Panc1 (cell line): ENCODE data around the gene NR2E3. TPM values are rescaled to one million over a fixed set of nuclear protein-coding genes. Genes with fewer than 3 reads are reported as not detected.

Source experiments
- ATAC-seq: fragments of 200-7000 bp; cut with Tn5 transposase; 2 replicates; pipeline ENCODE4 v1.9.1; 2020; ENCODE audit warnings: mild to moderate bottlenecking, moderate library complexity
- BruUV-seq: library from RNA; stranded (reverse); fragments of 400-500 nt; replicated peaks from 2 replicates; lab custom pipeline; 2021; lab: Mats Ljungman, UMichigan
- CTCF ChIA-PET: fragments of 300-600 bp; sonication (Branson Sonifier 250); formaldehyde crosslinking; loops from one replicate; lab custom pipeline; 2022; ENCODE audit warnings: antibody characterized with exemption; lab: Charles Lee
- POLR2A ChIA-PET: fragments of 300-600 bp; sonication (Branson Sonifier 250); formaldehyde crosslinking; loops from one replicate; lab custom pipeline; 2022; ENCODE audit warnings: antibody characterized with exemption; lab: Charles Lee
- DNase-seq: peaks from one replicate; pipeline ENCODE4 v3.0.0-alpha.2; 2010; ENCODE audit warnings: low read depth, low spot score
- H3K27ac ChIP-seq: 2 replicates; pipeline ENCODE4 v1.5.1; 2011; ENCODE audit warnings: mild to moderate bottlenecking, low read length, inconsistent platforms
- H3K27me3 ChIP-seq: fragments of 200-500 bp; sonication (Bioruptor generic); 2 replicates; pipeline ENCODE4 v1.6.0; 2014; ENCODE audit warnings: low read length, inconsistent platforms; ENCODE audit not compliant: control insufficient read depth, insufficient read depth
- H3K36me3 ChIP-seq: fragments of 200-500 bp; sonication (Bioruptor generic); 2 replicates; pipeline ENCODE4 v1.5.1; 2014; ENCODE audit warnings: inconsistent platforms, mild to moderate bottlenecking, low read length, moderate library complexity; ENCODE audit not compliant: control insufficient read depth, insufficient read depth
- H3K4me1 ChIP-seq: 2 replicates; pipeline ENCODE4 v1.5.1; 2011; ENCODE audit warnings: inconsistent platforms, mild to moderate bottlenecking, low read length, moderate library complexity; ENCODE audit not compliant: control insufficient read depth, insufficient read depth
- H3K4me3 ChIP-seq, 2 experiments: 2 replicates each; pipeline ENCODE4 v1.5.1; 2011 to 2012; ENCODE audit warnings: low read depth in 2 of 2, low read length in 2 of 2, mild to moderate bottlenecking in 2 of 2, inconsistent platforms in 1 of 2, moderate library complexity in 1 of 2
- H3K9me3 ChIP-seq: fragments of 200-500 bp; sonication (Bioruptor generic); 2 replicates; pipeline ENCODE4 v1.5.1; 2014; ENCODE audit warnings: low read depth, mild to moderate bottlenecking, inconsistent platforms, low read length, moderate library complexity; ENCODE audit not compliant: control insufficient read depth, insufficient read depth
- CTCF ChIP-seq: fragments of 450-650 bp; IDR thresholded peaks from 2 replicates; pipeline ENCODE4 v1.5.1; 2017; ENCODE audit warnings: mild to moderate bottlenecking
- POLR2AphosphoS5 ChIP-seq: IDR thresholded peaks from 2 replicates; pipeline ENCODE4 v1.6.1; 2012; ENCODE audit warnings: mild to moderate bottlenecking, low read depth, low read length, moderate library complexity
- REST ChIP-seq, 2 experiments: IDR thresholded peaks; 2 replicates each; pipeline ENCODE4 v1.6.1; 2011 to 2012; ENCODE audit warnings: low read depth in 2 of 2, control low read depth in 1 of 2, low read length in 1 of 2, mild to moderate bottlenecking in 1 of 2, moderate library complexity in 1 of 2; ENCODE audit not compliant: insufficient read depth in 1 of 2
- SIN3A ChIP-seq: IDR thresholded peaks from 2 replicates; pipeline ENCODE4 v1.6.1; 2012; ENCODE audit warnings: low read depth, mild to moderate bottlenecking, low read length, moderate library complexity, borderline replicate concordance; ENCODE audit not compliant: insufficient read depth
- TCF7L2 ChIP-seq: IDR thresholded peaks from 2 replicates; pipeline ENCODE4 v1.6.1; 2011; ENCODE audit warnings: mild to moderate bottlenecking, low read depth, low read length, inconsistent platforms
- in situ Hi-C: cut with HindIII; loops from 2 replicates; pipeline ENCODE4 v1.10.0; 2016; ENCODE audit warnings: low sequenced_read_pairs, low pct_unique_long_range_greater_than_20kb
- intact Hi-C: fragments of 100-400 bp; cut with micrococcal nuclease; formaldehyde crosslinking; loops from one replicate; pipeline ENCODE4 v1.10.0; 2022; ENCODE audit not compliant: unreplicated experiment
- total RNA-seq: library from RNA; stranded (reverse); gene quantifications from one replicate; pipeline ENCODE4 v1.2.1, GENCODE V29; 2021; ENCODE audit not compliant: unreplicated experiment

The NR2E3 gene
- total RNA-seq, 1 experiment from 2014 or later, result 0.98 TPM

- intact Hi-C loops, result no loop called here
- ATAC-seq (no peak), DNase-seq (no peak)
- TF ChIP-seq TCF7L2, result no peak
- no peak for TF ChIP-seq SIN3A
- TF ChIP-seq POLR2AphosphoS5, result no peak
- TF ChIP-seq CTCF, result no peak
- no peak for TF ChIP-seq REST (IDR thresholded peaks at IDR 0.05; ENCODE audit: insufficient read depth in 1 of 2, low read depth in 2 of 2, low read length in 1 of 2)
- Histone ChIP-seq H3K27ac (no peak overlapping the region), H3K4me1 (no peaks in the 10 kb centered on the region), H3K4me3 (no peak overlapping the region), H3K27me3 (no peaks in the 10 kb centered on the region), H3K36me3 (no peaks in the 10 kb centered on the region; the same call in 1 of the 2 replicates), H3K9me3 (peaks cover 29% of the 10 kb centered on the region)
- ChIA-PET POLR2A (no interaction called here), CTCF (no interaction called here)
- in situ Hi-C loops, result no loop called here
- BruUV-seq, result no TSS peak
Observed at GRCh38 chr15:71825021-71825730, 14.8 kb downstream of the NR2E3 start.

- DNase-seq (no peak), ATAC-seq (no peak)
- ChIA-PET CTCF (no interaction called here), POLR2A (no interaction called here)
- Histone ChIP-seq H3K27me3 (no peaks in the 10 kb centered on the region), H3K9me3 (peaks cover 24% of the 10 kb centered on the region), H3K4me1 (no peaks in the 10 kb centered on the region), H3K4me3 (no peak overlapping the region), H3K36me3 (no peaks in the 10 kb centered on the region; the same call in 1 of the 2 replicates), H3K27ac (no peak overlapping the region)
- TF ChIP-seq POLR2AphosphoS5 (no peak), SIN3A (no peak), REST (IDR thresholded peaks at IDR 0.05; ENCODE audit: insufficient read depth in 1 of 2, low read depth in 2 of 2, low read length in 1 of 2) (no peak), CTCF (no peak), TCF7L2 (no peak)
- no TSS peak for BruUV-seq
- in situ Hi-C loops (no loop called here), intact Hi-C loops (no loop called here)
Observed at GRCh38 chr15:71826196-71826595, 15.8 kb downstream of the NR2E3 start.
